Common myeloid progenitor, CD34-positive (primary cell): ENCODE measurements around the gene SRD5A1.

Experiments
- CTCF ChIA-PET: fragments of 350-600 bp; sonication (Branson Sonifier 250); formaldehyde crosslinking; loops from one replicate; lab custom pipeline; 2021; ENCODE audit warnings: antibody characterized with exemption; lab: Charles Lee
- POLR2A ChIA-PET: fragments of 350-600 bp; sonication (Branson Sonifier 250); formaldehyde crosslinking; loops from one replicate; lab custom pipeline; 2021; ENCODE audit warnings: antibody characterized with exemption; lab: Charles Lee
- DNase-seq, 3 donors: peaks; one replicate each; pipeline versions ENCODE4 v3.0.0 to v3.0.0-alpha.2; 2013
- H3K27ac ChIP-seq, 2 experiments: 1 replicate in 1 of 2; 2 replicates in 1 of 2; pipeline ENCODE4 v1.7.0; 2013; ENCODE audit warnings: inconsistent platforms in 2 of 2, low read length in 2 of 2, mild to moderate bottlenecking in 2 of 2, low read depth in 1 of 2, moderate library complexity in 1 of 2; ENCODE audit not compliant: severe bottlenecking in 2 of 2, insufficient read depth in 1 of 2, poor library complexity in 1 of 2
- H3K27me3 ChIP-seq, 5 experiments: replicated peaks in 2 of 5; 1 replicate in 3 of 5; 2 replicates in 2 of 5; pipeline versions ENCODE4 v1.6.1 to v1.7.0; 2013; ENCODE audit warnings: low read length in 4 of 5, mild to moderate bottlenecking in 2 of 5, moderate library complexity in 2 of 5, inconsistent platforms in 1 of 5; ENCODE audit not compliant: insufficient read depth in 5 of 5, control insufficient read depth in 4 of 5
- H3K36me3 ChIP-seq, 4 experiments: 1 replicate in 2 of 4; 2 replicates in 2 of 4; pipeline versions ENCODE4 v1.6.1 to v1.7.0; 2013; ENCODE audit warnings: low read length in 3 of 4, control low read depth in 1 of 4, mild to moderate bottlenecking in 1 of 4; ENCODE audit not compliant: control insufficient read depth in 4 of 4, insufficient read depth in 4 of 4
- H3K4me1 ChIP-seq, 4 experiments: 1 replicate in 3 of 4; 2 replicates in 1 of 4; pipeline versions ENCODE4 v1.6.1 to v1.7.1; 2013; ENCODE audit warnings: low read length in 3 of 4, mild to moderate bottlenecking in 3 of 4, control low read depth in 1 of 4, inconsistent platforms in 1 of 4, moderate library complexity in 1 of 4; ENCODE audit not compliant: control insufficient read depth in 4 of 4, insufficient read depth in 4 of 4; ENCODE audit errors: control extremely low read depth in 1 of 4
- H3K4me3 ChIP-seq, 7 experiments: 1 replicate in 4 of 7; 2 replicates in 3 of 7; pipeline versions ENCODE4 v1.5.1 to v1.7.0; 2013; ENCODE audit warnings: mild to moderate bottlenecking in 7 of 7, low read length in 6 of 7, moderate library complexity in 6 of 7, inconsistent platforms in 2 of 7, low read depth in 2 of 7, control low read depth in 1 of 7; ENCODE audit not compliant: insufficient read depth in 4 of 7, control insufficient read depth in 1 of 7; ENCODE audit errors: extremely low read depth in 1 of 7
- H3K9me3 ChIP-seq, 5 experiments: 1 replicate in 4 of 5; 2 replicates in 1 of 5; pipeline versions ENCODE4 v1.6.1 to v1.7.1; 2013; ENCODE audit warnings: low read length in 4 of 5, mild to moderate bottlenecking in 2 of 5, inconsistent platforms in 1 of 5, low read depth in 1 of 5, moderate library complexity in 1 of 5; ENCODE audit not compliant: control insufficient read depth in 4 of 5, insufficient read depth in 2 of 5; ENCODE audit errors: control extremely low read depth in 1 of 5
- WGBS: methylation state at CpG from one replicate; pipeline ENCODE4 v1.1.5; 2013; ENCODE audit not compliant: insufficient coverage; 5-methylcytosine and 5-hydroxymethylcytosine counted together

SRD5A1 gene

DNA sequence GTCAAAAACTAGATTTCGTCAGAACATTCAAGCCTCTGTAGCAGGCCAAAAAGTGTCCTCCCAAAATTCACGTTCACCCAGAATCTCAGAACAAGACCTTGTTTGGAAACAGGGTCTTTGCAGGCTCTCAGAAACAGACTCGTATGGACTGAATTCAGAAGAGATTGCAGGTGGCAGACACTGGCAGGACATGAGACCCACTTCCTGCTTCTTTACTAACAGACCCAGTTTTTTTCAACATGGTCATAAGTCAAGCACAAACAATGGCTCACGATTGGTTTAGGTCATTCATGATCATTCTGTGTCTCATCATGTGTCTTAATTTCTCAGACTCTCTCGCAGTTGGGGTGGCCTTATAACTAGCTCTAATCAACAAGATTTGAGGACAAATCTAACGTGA is 74.6 kb downstream of the SRD5A1 start:
- DNase-seq = no peak
- H3K4me1 ChIP-seq = peaks cover 0 to 26% (median 11%) of the 10 kb centered on the region in 4 experiments
- no peaks in the 10 kb centered on the region for H3K9me3 ChIP-seq
- POLR2A ChIA-PET = no interaction called here
- CTCF ChIA-PET = no interaction called here
- 81% methylated on average over 5 of the region's 6 CpGs for WGBS
- H3K36me3 ChIP-seq = no peaks in the 10 kb centered on the region
- no peak overlapping the region for H3K27ac ChIP-seq
- H3K27me3 ChIP-seq = no peaks in the 10 kb centered on the region
- H3K4me3 ChIP-seq = no peak overlapping the region

DNA sequence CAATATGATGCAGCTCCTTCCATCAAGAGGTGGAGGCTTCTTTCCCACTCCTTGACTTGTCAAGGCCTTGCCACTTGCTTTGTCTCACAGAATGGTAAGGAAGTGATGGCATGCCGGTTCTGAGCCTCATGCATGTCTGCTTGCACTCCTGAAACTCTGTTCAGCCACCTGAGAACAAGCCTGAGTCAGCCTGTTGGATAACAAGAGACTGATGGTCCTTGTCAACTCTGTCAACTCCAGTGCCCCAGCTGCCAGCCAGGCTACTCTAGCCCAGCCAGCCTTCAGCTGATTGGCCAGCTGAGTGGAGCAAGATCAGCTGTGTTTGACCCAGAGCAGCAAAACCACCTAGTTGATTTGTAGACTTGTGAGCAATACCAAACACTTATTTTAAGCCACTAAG is 75.6 kb downstream of the SRD5A1 start:
- Histone ChIP-seq H3K9me3 (no peaks in the 10 kb centered on the region), H3K36me3 (no peaks in the 10 kb centered on the region), H3K27ac (no peak overlapping the region), H3K4me1 (peaks cover 0 to 26% (median 11%) of the 10 kb centered on the region in 4 experiments), H3K4me3 (no peak overlapping the region), H3K27me3 (no peaks in the 10 kb centered on the region)
- ChIA-PET POLR2A (no interaction called here), CTCF (interaction anchor here (0.9 to 1.4 kb wide), 2 partner anchors 8 to 18 kb away, joined by 3 to 5 read pairs; no protein-coding TSS in a partner anchor)
- 75% methylated on average over 1 of the region's 1 CpG for WGBS
- no peak for DNase-seq

DNA sequence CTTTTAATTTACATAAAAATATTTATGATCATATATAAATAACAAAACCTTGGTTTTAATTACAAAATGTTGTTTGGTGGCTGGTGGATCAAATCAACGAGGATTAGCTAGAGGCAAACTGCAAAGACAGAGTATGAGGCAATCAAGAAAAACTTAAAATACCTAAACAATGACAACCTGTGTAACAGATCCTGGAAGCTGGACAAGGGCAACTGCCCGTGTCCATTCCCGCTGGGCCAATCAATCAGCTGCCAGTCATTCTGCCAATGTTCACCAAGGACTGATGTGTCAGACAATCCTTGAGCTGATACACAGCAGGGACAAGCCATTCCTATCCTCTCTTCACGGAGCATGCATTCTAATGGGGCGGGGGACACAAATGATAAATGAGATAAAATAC is 76.8 kb downstream of the SRD5A1 start:
- 89% methylated on average over 3 of the region's 5 CpGs for WGBS
- no peaks in the 10 kb centered on the region for H3K9me3 ChIP-seq
- peaks cover 3 to 19% (median 14%) of the 10 kb centered on the region in 4 experiments for H3K4me1 ChIP-seq
- ChIA-PET POLR2A (no interaction called here), CTCF (interaction anchor here (2.6 kb wide), 1 partner anchor 35 kb away, joined by 8 read pairs; no protein-coding TSS in a partner anchor)
- no peak overlapping the region for H3K27ac ChIP-seq
- DNase-seq = no peak
- H3K4me3 ChIP-seq = no peak overlapping the region
- H3K36me3 ChIP-seq = no peaks in the 10 kb centered on the region
- no peaks in the 10 kb centered on the region for H3K27me3 ChIP-seq

DNA sequence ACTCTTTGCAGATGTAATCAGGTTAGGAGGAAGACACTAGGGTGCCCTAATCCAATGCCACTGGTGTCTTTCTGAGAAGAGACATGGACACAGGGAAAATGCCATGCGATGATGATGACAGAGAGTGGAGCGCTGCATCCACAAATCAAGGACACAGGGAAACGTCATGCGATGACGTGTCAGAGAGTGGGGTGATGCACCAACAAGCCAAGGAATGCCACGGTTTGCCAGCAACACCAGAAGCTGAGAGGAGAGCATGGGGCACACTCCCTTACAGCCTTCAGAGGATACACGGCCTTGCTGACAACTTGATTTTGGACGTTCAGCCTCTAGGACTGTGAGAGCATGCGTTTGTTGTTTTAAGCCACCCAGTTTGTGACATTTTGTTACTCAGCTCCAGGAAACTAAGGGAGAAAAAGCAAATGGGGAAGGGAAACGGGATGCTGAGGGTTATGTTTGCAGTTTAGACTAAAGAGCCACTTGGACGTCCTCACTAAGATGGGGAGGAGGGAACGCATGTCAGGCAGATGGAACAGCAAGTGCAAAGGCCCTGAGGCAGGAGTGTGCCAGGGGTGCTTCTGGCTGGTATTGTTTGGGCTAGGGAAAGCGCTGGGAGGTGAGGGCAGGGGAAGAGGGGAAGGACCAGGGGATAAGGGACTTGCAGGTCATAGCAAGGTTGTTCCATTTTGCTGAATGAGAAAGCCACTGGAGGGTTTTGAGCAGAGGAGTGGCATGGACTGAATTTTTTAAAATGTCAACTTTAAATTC is 77.5 kb downstream of the SRD5A1 start:
- CTCF ChIA-PET = interaction anchor here (0.8 to 2.6 kb wide), 4 partner anchors 9 to 37 kb away, joined by 3 to 8 read pairs (median 4); no protein-coding TSS in a partner anchor
- Histone ChIP-seq H3K36me3 (no peaks in the 10 kb centered on the region), H3K9me3 (no peaks in the 10 kb centered on the region), H3K4me1 (peaks cover 10 to 24% (median 19%) of the 10 kb centered on the region in 4 experiments), H3K27me3 (no peaks in the 10 kb centered on the region), H3K4me3 (no peak overlapping the region), H3K27ac (no peak overlapping the region)
- POLR2A ChIA-PET = no interaction called here
- DNase-seq = no peak
- WGBS = 91% methylated on average over 13 of the region's 13 CpGs

DNA sequence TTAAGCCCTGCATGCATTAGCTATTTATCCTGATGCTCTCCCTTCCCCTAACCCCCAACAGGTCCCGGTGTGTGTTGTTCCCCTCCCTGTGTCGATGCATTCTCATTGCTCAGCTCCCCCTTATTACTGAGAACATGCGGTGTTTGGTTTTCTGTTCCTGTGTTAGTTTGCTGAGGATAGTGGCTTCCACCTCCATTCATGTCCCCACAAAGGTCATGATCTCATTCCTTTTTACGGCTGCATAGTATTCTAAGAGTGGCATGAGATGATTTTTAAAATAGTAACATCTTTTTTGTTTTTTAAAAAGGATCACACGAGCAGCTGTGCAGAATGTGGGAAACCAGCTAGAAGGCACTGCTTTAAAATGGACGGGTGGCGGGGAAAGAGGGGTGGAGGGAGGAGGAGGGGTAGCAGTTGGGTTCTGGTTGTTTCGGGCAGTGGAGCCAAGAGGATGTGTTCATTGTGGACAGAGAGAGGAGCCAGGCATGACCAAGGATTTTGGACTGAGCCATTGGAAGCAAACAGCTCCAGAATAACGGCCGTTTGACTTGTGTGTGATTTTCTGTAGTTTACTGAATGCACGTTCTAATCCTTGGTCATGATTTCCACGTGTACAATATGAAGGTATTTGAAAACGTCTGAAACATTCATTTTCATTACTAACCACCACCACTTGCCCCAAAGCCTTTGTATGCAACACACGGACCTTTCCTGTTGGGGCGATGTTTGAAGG is 78.3 kb downstream of the SRD5A1 start:
- Histone ChIP-seq H3K4me3 (peak overlapping the region; percentile 71 to 92 (median 78)), H3K27me3 (no peaks in the 10 kb centered on the region), H3K27ac (peak overlapping the region in 1 of 2 experiments; percentile 81), H3K9me3 (no peaks in the 10 kb centered on the region), H3K4me1 (peaks cover 14 to 33% (median 27%) of the 10 kb centered on the region in 4 experiments), H3K36me3 (peaks cover 0 to under 1% (median 0%) of the 10 kb centered on the region in 4 experiments)
- no peak for DNase-seq
- CTCF ChIA-PET = interaction anchor here (0.8 to 2.6 kb wide), 5 partner anchors 8 to 36 kb away, joined by 3 to 8 read pairs (median 4); no protein-coding TSS in a partner anchor
- POLR2A ChIA-PET = no interaction called here
- 69% methylated on average over 10 of the region's 15 CpGs for WGBS

DNA sequence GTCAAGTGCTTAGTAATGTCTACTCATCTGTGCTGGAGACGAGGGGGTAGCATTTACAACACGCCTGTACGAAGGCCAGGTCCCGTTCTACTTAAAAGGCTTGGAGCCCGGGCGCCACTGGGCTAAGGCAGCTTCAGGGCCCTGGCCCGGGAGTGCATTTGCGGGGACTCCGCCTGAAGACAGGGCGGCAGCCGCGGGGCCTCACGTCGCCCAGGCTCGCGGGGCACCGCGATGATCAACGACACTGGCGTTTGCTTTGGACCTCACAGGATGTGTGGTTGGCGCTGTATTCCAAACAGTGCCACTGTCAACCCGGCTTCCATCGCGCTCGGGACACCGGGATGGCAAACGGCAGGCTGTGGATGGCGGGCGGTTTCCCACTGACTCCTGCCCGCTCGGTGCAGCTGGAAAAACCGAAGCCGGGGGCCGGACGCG is 78.9 kb downstream of the SRD5A1 start:
- Histone ChIP-seq H3K27me3 (no peaks in the 10 kb centered on the region), H3K4me1 (peaks cover 14 to 38% (median 31%) of the 10 kb centered on the region in 4 experiments), H3K9me3 (no peaks in the 10 kb centered on the region), H3K36me3 (peaks cover 0 to 7% (median 0%) of the 10 kb centered on the region in 4 experiments), H3K4me3 (peak overlapping the region; percentile 71 to 92 (median 78)), H3K27ac (peak overlapping the region; percentile 50 to 81)
- peak; percentile 68 to 81 (median 78) for DNase-seq
- WGBS = under 1% methylated on average over 32 of the region's 36 CpGs
- CTCF ChIA-PET = interaction anchor here (1.1 to 2.6 kb wide), 4 partner anchors 20 to 35 kb away, joined by 3 to 8 read pairs (median 4); no protein-coding TSS in a partner anchor
- POLR2A ChIA-PET = no interaction called here
